IPS-NIHi7 (cell line): Measurements from ENCODE around the gene RFPL2.
"Not testable (repeated sequence)": the region's sequence is repeated elsewhere in the genome, so short reads cannot be mapped to it uniquely, and the experiment has no call there.

Experiments
- DNase-seq: peaks from one replicate; pipeline ENCODE4 v3.0.0; 2012; ENCODE audit warnings: mixed read lengths; ENCODE audit errors: extremely low spot score

RFPL2 gene

GRCh38 chr22:32205974-32206773 lies 1.3 kb upstream of the RFPL2 start:
- DNase-seq: peak; percentile 48

- DNase-seq: peak; percentile 37
Observed at GRCh38 chr22:32204040-32204855, 625 bp downstream of the RFPL2 start.

- DNase-seq: no peak
Observed at GRCh38 chr22:32203181-32204039, 1.5 kb downstream of the RFPL2 start.

- DNase-seq: peak; percentile 59
Observed at GRCh38 chr22:32202539-32203180, 2.2 kb downstream of the RFPL2 start.

GRCh38 chr22:32202161-32202538 lies 2.7 kb downstream of the RFPL2 start:
- DNase-seq: no peak

GRCh38 chr22:32200752-32201151 lies 4.1 kb downstream of the RFPL2 start:
- no peak for DNase-seq

GRCh38 chr22:32199961-32200360 lies 4.9 kb downstream of the RFPL2 start:
- no peak for DNase-seq

GRCh38 chr22:32199341-32199740 lies 5.5 kb downstream of the RFPL2 start:
- DNase-seq: no peak

GRCh38 chr22:32197553-32198226 lies 7.2 kb downstream of the RFPL2 start:
- not testable (repeated sequence) for DNase-seq

- not testable (repeated sequence) for DNase-seq
Observed at GRCh38 chr22:32195900-32196299, 9.0 kb downstream of the RFPL2 start.

- DNase-seq: not testable (repeated sequence)
Observed at GRCh38 chr22:32193346-32193745, 11.5 kb downstream of the RFPL2 start.

GRCh38 chr22:32191021-32191420 lies 13.9 kb downstream of the RFPL2 start:
- not testable (repeated sequence) for DNase-seq

GRCh38 chr22:32185821-32186220 lies 19.1 kb downstream of the RFPL2 start:
- DNase-seq: no peak

- DNase-seq: no peak
Observed at GRCh38 chr22:32183625-32184024, 21.2 kb downstream of the RFPL2 start.

GRCh38 chr22:32181043-32181442 lies 23.8 kb downstream of the RFPL2 start:
- no peak for DNase-seq

- DNase-seq: no peak
Observed at GRCh38 chr22:32177221-32177765, 27.6 kb downstream of the RFPL2 start.

GRCh38 chr22:32175683-32176644 lies 28.9 kb downstream of the RFPL2 start:
- peak; percentile 39 for DNase-seq

GRCh38 chr22:32175115-32175514 lies 29.8 kb downstream of the RFPL2 start:
- DNase-seq: no peak

- no peak for DNase-seq
Observed at GRCh38 chr22:32165681-32166080, 39.2 kb downstream of the RFPL2 start.
